HEK293 (cell line): ENCODE data around the gene NDOR1.

Source experiments
- EGR2 ChIP-seq: fragments of 450-650 bp; formaldehyde crosslinking; IDR thresholded peaks from 2 replicates; pipeline ENCODE4 v1.5.1; 2016; ENCODE audit warnings: low read depth, missing biosample characterization, missing genetic modification characterization
- GLI4 ChIP-seq: fragments of 450-650 bp; formaldehyde crosslinking; IDR thresholded peaks from 2 replicates; pipeline ENCODE4 v1.5.1; 2016; ENCODE audit warnings: missing biosample characterization, missing genetic modification characterization
- KLF16 ChIP-seq: fragments of 450-650 bp; formaldehyde crosslinking; IDR thresholded peaks from 2 replicates; pipeline ENCODE4 v1.5.1; 2017; ENCODE audit warnings: missing biosample characterization, missing genetic modification characterization
- KLF7 ChIP-seq: fragments of 450-650 bp; formaldehyde crosslinking; IDR thresholded peaks from 2 replicates; pipeline ENCODE4 v1.5.1; 2016; ENCODE audit warnings: missing biosample characterization, missing genetic modification characterization, borderline replicate concordance
- RBAK ChIP-seq: fragments of 450-650 bp; formaldehyde crosslinking; IDR thresholded peaks from 2 replicates; pipeline ENCODE4 v1.5.1; 2016; ENCODE audit warnings: missing biosample characterization, missing genetic modification characterization
- SP3 ChIP-seq: fragments of 450-650 bp; formaldehyde crosslinking; IDR thresholded peaks from 2 replicates; pipeline ENCODE4 v1.5.1; 2016; ENCODE audit warnings: missing biosample characterization, missing genetic modification characterization
- TCF7L2 ChIP-seq: IDR thresholded peaks from 2 replicates; pipeline ENCODE4 v1.6.1; 2011; ENCODE audit warnings: low read depth, mild to moderate bottlenecking, inconsistent platforms, low read length, moderate library complexity, borderline replicate concordance
- ZBTB1 ChIP-seq: fragments of 450-650 bp; formaldehyde crosslinking; IDR thresholded peaks from 2 replicates; pipeline ENCODE4 v1.5.1; 2016; ENCODE audit warnings: missing biosample characterization, missing genetic modification characterization
- ZBTB8A ChIP-seq: fragments of 450-650 bp; formaldehyde crosslinking; IDR thresholded peaks from 2 replicates; pipeline ENCODE4 v1.5.1; 2016; ENCODE audit warnings: missing biosample characterization, missing genetic modification characterization
- ZFP37 ChIP-seq: fragments of 450-650 bp; formaldehyde crosslinking; IDR thresholded peaks from 2 replicates; pipeline ENCODE4 v1.5.1; 2016; ENCODE audit warnings: missing biosample characterization, missing genetic modification characterization
- ZNF121 ChIP-seq: fragments of 450-650 bp; formaldehyde crosslinking; IDR thresholded peaks from 2 replicates; pipeline ENCODE4 v1.5.1; 2016; ENCODE audit warnings: missing biosample characterization, missing genetic modification characterization
- ZNF140 ChIP-seq: fragments of 450-650 bp; formaldehyde crosslinking; IDR thresholded peaks from 2 replicates; pipeline ENCODE4 v1.5.1; 2016; ENCODE audit warnings: missing biosample characterization, missing genetic modification characterization
- ZNF202 ChIP-seq: fragments of 450-650 bp; formaldehyde crosslinking; IDR thresholded peaks from 2 replicates; pipeline ENCODE4 v1.5.1; 2016; ENCODE audit warnings: missing biosample characterization, missing genetic modification characterization, borderline replicate concordance
- ZNF24 ChIP-seq: fragments of 450-650 bp; formaldehyde crosslinking; IDR thresholded peaks from 2 replicates; pipeline ENCODE4 v1.5.1; 2016; ENCODE audit warnings: missing biosample characterization, missing genetic modification characterization
- ZNF248 ChIP-seq: fragments of 450-650 bp; formaldehyde crosslinking; IDR thresholded peaks from 2 replicates; pipeline ENCODE4 v1.5.1; 2017; ENCODE audit warnings: missing biosample characterization, missing genetic modification characterization
- ZNF302 ChIP-seq: fragments of 450-650 bp; formaldehyde crosslinking; IDR thresholded peaks from 2 replicates; pipeline ENCODE4 v1.5.1; 2016; ENCODE audit warnings: missing biosample characterization, missing genetic modification characterization, low read depth
- ZNF341 ChIP-seq: fragments of 450-650 bp; formaldehyde crosslinking; IDR thresholded peaks from 2 replicates; pipeline ENCODE4; 2016; ENCODE audit warnings: low read depth, missing biosample characterization, missing genetic modification characterization
- ZNF416 ChIP-seq: fragments of 450-650 bp; formaldehyde crosslinking; IDR thresholded peaks from 2 replicates; pipeline ENCODE4 v1.5.1; 2016; ENCODE audit warnings: missing biosample characterization, missing genetic modification characterization
- ZNF423 ChIP-seq: fragments of 450-650 bp; formaldehyde crosslinking; IDR thresholded peaks from 2 replicates; pipeline ENCODE4 v1.5.1; 2016; ENCODE audit warnings: missing biosample characterization, missing genetic modification characterization
- ZNF660 ChIP-seq: fragments of 450-650 bp; IDR thresholded peaks from 2 replicates; pipeline ENCODE4 v1.5.1; 2018; ENCODE audit warnings: missing biosample characterization, mild to moderate bottlenecking, missing genetic modification characterization
- ZNF677 ChIP-seq: fragments of 450-650 bp; IDR thresholded peaks from 2 replicates; pipeline ENCODE4 v1.5.0; 2018; ENCODE audit warnings: missing biosample characterization, mild to moderate bottlenecking, missing genetic modification characterization, moderate library complexity
- ZNF707 ChIP-seq: fragments of 450-650 bp; formaldehyde crosslinking; IDR thresholded peaks from 2 replicates; pipeline ENCODE4 v1.5.1; 2016; ENCODE audit warnings: missing biosample characterization, missing genetic modification characterization
- ZNF776 ChIP-seq: fragments of 450-650 bp; formaldehyde crosslinking; IDR thresholded peaks from 2 replicates; pipeline ENCODE4 v1.5.0; 2017; ENCODE audit warnings: missing biosample characterization, missing genetic modification characterization, borderline replicate concordance
- ZSCAN23 ChIP-seq: fragments of 450-650 bp; formaldehyde crosslinking; IDR thresholded peaks from 2 replicates; pipeline ENCODE4 v1.5.1; 2016; ENCODE audit warnings: missing biosample characterization, missing genetic modification characterization
- TF ChIP-seq, protein P1 (sequence below): fragments of 450-650 bp; formaldehyde crosslinking; IDR thresholded peaks from 2 replicates; pipeline ENCODE4 v1.5.1; 2016; ENCODE audit warnings: missing biosample characterization, missing genetic modification characterization
- TF ChIP-seq, protein P2 (sequence below): fragments of 450-650 bp; formaldehyde crosslinking; IDR thresholded peaks from 2 replicates; pipeline ENCODE4 v1.5.1; 2016; ENCODE audit warnings: missing biosample characterization, missing genetic modification characterization
- TF ChIP-seq, protein P3 (sequence below): fragments of 450-650 bp; formaldehyde crosslinking; IDR thresholded peaks from 2 replicates; pipeline ENCODE4 v1.5.1; 2016; ENCODE audit warnings: missing biosample characterization, missing genetic modification characterization
- TF ChIP-seq, protein P4 (sequence below): fragments of 450-650 bp; formaldehyde crosslinking; IDR thresholded peaks from 2 replicates; pipeline ENCODE4 v1.5.1; 2017; ENCODE audit warnings: missing biosample characterization, missing genetic modification characterization
- TF ChIP-seq, protein P5 (sequence below): fragments of 450-650 bp; formaldehyde crosslinking; IDR thresholded peaks from 2 replicates; pipeline ENCODE4 v1.5.1; 2016; ENCODE audit warnings: missing biosample characterization, missing genetic modification characterization
- TF ChIP-seq, protein P6 (sequence below): fragments of 450-650 bp; IDR thresholded peaks from 2 replicates; pipeline ENCODE4 v1.5.1; 2018; ENCODE audit warnings: missing biosample characterization, mild to moderate bottlenecking, missing genetic modification characterization

The NDOR1 gene

DNA sequence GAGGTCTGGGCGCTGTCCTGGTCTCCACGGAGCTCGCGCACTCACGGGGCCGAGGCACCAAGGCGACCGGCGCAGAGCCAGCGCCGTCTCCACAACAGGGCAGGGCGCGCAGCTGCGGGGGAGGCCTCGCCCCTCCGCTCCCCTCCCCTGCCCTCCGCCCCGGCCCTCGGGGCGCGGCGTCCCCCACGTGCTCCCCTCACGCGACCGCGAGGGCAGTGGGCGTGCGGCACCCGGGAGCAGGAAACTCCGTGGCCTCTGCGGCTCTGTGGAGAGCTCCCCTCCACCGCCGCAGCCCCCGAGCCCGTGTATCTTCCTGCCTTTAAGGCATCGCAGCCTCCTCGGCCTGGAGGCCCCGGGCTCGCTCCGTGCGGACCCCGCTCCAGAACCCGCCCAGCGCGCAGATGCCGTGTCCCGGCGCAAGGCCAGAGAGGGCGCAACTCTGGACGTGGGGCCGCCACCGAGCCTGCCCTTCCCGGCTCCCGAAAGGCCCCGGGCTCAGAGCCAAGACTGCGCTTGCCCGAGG lies 34.9 kb downstream of the NDOR1 start (continued):
- TF ChIP-seq ZNF121: peak; percentile 74; the same call in 1 of the 2 replicates
- TF ChIP-seq ZNF660 (tag by site-specific recombination): peak; percentile 93
- TF ChIP-seq ZNF776 (tag by site-specific recombination): no peak
- TF ChIP-seq, protein P1, sequence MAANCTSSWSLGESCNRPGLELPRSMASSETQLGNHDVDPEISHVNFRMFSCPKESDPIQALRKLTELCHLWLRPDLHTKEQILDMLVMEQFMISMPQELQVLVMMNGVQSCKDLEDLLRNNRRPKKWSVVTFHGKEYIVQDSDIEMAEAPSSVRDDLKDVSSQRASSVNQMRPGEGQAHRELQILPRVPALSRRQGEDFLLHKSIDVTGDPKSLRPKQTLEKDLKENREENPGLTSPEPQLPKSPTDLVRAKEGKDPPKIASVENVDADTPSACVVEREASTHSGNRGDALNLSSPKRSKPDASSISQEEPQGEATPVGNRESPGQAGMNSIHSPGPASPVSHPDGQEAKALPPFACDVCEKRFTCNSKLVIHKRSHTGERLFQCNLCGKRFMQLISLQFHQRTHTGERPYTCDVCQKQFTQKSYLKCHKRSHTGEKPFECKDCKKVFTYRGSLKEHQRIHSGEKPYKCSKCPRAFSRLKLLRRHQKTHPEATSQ: peak; percentile 99
- peak; percentile 98 for TF ChIP-seq ZBTB8A
- TF ChIP-seq, protein P2, sequence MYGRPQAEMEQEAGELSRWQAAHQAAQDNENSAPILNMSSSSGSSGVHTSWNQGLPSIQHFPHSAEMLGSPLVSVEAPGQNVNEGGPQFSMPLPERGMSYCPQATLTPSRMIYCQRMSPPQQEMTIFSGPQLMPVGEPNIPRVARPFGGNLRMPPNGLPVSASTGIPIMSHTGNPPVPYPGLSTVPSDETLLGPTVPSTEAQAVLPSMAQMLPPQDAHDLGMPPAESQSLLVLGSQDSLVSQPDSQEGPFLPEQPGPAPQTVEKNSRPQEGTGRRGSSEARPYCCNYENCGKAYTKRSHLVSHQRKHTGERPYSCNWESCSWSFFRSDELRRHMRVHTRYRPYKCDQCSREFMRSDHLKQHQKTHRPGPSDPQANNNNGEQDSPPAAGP: peak; percentile 96
- no peak for TF ChIP-seq ZNF302 (tag by site-specific recombination)
- peak; percentile 91 for TF ChIP-seq KLF7 (tag by site-specific recombination)
- TF ChIP-seq EGR2 (tag by site-specific recombination): peak; percentile 85
- TF ChIP-seq ZBTB1 (tag by site-specific recombination): peak; percentile 29; the same call in 1 of the 2 replicates
- peak; percentile 78 for TF ChIP-seq ZFP37 (tag by site-specific recombination)
- 0 out of 2 replicates have a peak, but pooled peaks have one; percentile 10 for TF ChIP-seq ZNF423 (tag by site-specific recombination)
- TF ChIP-seq, protein P3, sequence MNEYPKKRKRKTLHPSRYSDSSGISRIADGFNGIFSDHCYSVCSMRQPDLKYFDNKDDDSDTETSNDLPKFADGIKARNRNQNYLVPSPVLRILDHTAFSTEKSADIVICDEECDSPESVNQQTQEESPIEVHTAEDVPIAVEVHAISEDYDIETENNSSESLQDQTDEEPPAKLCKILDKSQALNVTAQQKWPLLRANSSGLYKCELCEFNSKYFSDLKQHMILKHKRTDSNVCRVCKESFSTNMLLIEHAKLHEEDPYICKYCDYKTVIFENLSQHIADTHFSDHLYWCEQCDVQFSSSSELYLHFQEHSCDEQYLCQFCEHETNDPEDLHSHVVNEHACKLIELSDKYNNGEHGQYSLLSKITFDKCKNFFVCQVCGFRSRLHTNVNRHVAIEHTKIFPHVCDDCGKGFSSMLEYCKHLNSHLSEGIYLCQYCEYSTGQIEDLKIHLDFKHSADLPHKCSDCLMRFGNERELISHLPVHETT (tag by site-specific recombination): 0 out of 2 replicates have a peak, but pooled peaks have one; percentile 17
- no peak for TF ChIP-seq TCF7L2
- TF ChIP-seq, protein P4, sequence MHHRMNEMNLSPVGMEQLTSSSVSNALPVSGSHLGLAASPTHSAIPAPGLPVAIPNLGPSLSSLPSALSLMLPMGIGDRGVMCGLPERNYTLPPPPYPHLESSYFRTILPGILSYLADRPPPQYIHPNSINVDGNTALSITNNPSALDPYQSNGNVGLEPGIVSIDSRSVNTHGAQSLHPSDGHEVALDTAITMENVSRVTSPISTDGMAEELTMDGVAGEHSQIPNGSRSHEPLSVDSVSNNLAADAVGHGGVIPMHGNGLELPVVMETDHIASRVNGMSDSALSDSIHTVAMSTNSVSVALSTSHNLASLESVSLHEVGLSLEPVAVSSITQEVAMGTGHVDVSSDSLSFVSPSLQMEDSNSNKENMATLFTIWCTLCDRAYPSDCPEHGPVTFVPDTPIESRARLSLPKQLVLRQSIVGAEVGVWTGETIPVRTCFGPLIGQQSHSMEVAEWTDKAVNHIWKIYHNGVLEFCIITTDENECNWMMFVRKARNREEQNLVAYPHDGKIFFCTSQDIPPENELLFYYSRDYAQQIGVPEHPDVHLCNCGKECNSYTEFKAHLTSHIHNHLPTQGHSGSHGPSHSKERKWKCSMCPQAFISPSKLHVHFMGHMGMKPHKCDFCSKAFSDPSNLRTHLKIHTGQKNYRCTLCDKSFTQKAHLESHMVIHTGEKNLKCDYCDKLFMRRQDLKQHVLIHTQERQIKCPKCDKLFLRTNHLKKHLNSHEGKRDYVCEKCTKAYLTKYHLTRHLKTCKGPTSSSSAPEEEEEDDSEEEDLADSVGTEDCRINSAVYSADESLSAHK: peak; percentile 40; the same call in 1 of the 2 replicates
- no peak for TF ChIP-seq ZNF202
- no peak for TF ChIP-seq ZNF140
- TF ChIP-seq SP3 (tag by site-specific recombination): peak; percentile 57
- TF ChIP-seq KLF16 (tag by site-specific recombination): peak; percentile 95
- peak; percentile 30 for TF ChIP-seq ZNF341
- no peak for TF ChIP-seq ZNF677 (tag by site-specific recombination)
- no peak for TF ChIP-seq RBAK
- TF ChIP-seq GLI4 (tag by site-specific recombination): peak; percentile 87; the same call in 1 of the 2 replicates
- TF ChIP-seq ZNF248: no peak
- TF ChIP-seq ZSCAN23 (tag by site-specific recombination): no peak; the same call in 1 of the 2 replicates
- no peak for TF ChIP-seq ZNF416
- TF ChIP-seq ZNF24: peak; percentile 52; the same call in 1 of the 2 replicates
- TF ChIP-seq, protein P5, sequence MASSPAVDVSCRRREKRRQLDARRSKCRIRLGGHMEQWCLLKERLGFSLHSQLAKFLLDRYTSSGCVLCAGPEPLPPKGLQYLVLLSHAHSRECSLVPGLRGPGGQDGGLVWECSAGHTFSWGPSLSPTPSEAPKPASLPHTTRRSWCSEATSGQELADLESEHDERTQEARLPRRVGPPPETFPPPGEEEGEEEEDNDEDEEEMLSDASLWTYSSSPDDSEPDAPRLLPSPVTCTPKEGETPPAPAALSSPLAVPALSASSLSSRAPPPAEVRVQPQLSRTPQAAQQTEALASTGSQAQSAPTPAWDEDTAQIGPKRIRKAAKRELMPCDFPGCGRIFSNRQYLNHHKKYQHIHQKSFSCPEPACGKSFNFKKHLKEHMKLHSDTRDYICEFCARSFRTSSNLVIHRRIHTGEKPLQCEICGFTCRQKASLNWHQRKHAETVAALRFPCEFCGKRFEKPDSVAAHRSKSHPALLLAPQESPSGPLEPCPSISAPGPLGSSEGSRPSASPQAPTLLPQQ (tag by site-specific recombination): peak; percentile 96
- TF ChIP-seq, protein P6, sequence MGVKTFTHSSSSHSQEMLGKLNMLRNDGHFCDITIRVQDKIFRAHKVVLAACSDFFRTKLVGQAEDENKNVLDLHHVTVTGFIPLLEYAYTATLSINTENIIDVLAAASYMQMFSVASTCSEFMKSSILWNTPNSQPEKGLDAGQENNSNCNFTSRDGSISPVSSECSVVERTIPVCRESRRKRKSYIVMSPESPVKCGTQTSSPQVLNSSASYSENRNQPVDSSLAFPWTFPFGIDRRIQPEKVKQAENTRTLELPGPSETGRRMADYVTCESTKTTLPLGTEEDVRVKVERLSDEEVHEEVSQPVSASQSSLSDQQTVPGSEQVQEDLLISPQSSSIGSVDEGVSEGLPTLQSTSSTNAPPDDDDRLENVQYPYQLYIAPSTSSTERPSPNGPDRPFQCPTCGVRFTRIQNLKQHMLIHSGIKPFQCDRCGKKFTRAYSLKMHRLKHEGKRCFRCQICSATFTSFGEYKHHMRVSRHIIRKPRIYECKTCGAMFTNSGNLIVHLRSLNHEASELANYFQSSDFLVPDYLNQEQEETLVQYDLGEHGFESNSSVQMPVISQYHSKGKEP (tag by site-specific recombination): 0 out of 2 replicates have a peak, but pooled peaks have one; percentile 20
- peak; percentile 40; the same call in 1 of the 2 replicates for TF ChIP-seq ZNF707
